Ishikawa (cell line): ENCODE measurements around the gene CPNE1.

Experiments
- CEBPB ChIP-seq: IDR thresholded peaks from 2 replicates; pipeline ENCODE4 v1.6.1; 2012
- CREB1 ChIP-seq: IDR thresholded peaks from 2 replicates; pipeline ENCODE4 v1.6.1; 2012; ENCODE audit warnings: low read depth
- EGR1 ChIP-seq: IDR thresholded peaks from 2 replicates; pipeline ENCODE4 v1.6.1; 2012
- EP300 ChIP-seq: IDR thresholded peaks from 2 replicates; pipeline ENCODE4 v1.6.1; 2012; ENCODE audit warnings: borderline replicate concordance
- FOXM1 ChIP-seq: IDR thresholded peaks from 2 replicates; pipeline ENCODE4 v1.6.1; 2012; ENCODE audit warnings: low read depth, borderline replicate concordance
- NFIC ChIP-seq: IDR thresholded peaks from 2 replicates; pipeline ENCODE4 v1.6.1; 2012
- RAD21 ChIP-seq: IDR thresholded peaks from 2 replicates; pipeline ENCODE4 v1.6.1; 2012; ENCODE audit warnings: low read depth
- TAF1 ChIP-seq: IDR thresholded peaks from 2 replicates; pipeline ENCODE4 v1.6.1; 2012; ENCODE audit warnings: low read depth, mild to moderate bottlenecking
- TCF12 ChIP-seq: IDR thresholded peaks from 2 replicates; pipeline ENCODE4 v1.6.1; 2012; ENCODE audit warnings: low read depth
- TEAD4 ChIP-seq: IDR thresholded peaks from 2 replicates; pipeline ENCODE4 v1.6.1; 2012
- YY1 ChIP-seq: IDR thresholded peaks from 2 replicates; pipeline ENCODE4 v1.6.1; 2012; ENCODE audit warnings: low read depth
- ZBTB7A ChIP-seq: IDR thresholded peaks from 2 replicates; pipeline ENCODE4 v1.6.1; 2012; ENCODE audit warnings: low read depth
- TF ChIP-seq, protein P1 (sequence below): IDR thresholded peaks from 2 replicates; pipeline ENCODE4 v1.6.1; 2012
- TF ChIP-seq, protein P2 (sequence below): IDR thresholded peaks from 2 replicates; pipeline ENCODE4 v1.6.1; 2012; ENCODE audit warnings: low read depth, mild to moderate bottlenecking
- TF ChIP-seq, protein P3 (sequence below): IDR thresholded peaks from 2 replicates; pipeline ENCODE4 v1.6.1; 2012

The CPNE1 gene

DNA sequence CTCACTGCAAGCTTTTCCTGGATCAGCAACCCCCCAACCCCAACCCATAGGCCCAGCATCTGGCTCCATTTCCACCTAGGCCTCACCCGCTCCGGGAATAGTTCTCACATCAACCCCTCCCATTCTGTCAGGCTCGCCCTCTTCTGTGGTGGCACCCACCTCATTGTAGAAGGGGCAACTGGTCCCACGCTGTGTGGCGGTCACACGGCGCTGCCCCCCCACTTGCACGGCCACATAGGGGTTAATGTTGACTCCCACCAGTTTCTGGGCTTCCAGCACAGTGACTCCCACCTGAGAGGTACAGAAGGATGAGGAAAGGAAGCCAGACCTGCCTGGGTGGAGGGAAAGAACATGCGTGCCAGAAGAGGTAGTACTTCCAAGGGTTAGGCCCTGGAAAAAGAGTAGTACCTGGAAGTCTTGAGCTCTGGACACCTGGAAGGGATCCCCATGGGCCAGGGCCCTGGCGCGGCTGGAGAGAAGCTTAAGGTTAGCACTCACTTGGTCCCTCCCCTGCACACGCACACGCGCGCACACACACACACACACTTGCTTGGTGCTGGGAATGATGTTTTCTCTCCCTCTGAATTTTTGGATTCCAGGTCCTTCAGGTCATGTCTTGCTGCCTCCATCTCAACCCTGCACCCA, 61.7 kb downstream of the CPNE1 start:
- TF ChIP-seq NFIC (no peak), EP300 (no peak), TCF12 (no peak), CREB1 (no peak), CEBPB (no peak), RAD21 (no peak), FOXM1 (no peak), TEAD4 (no peak), EGR1 (no peak), ZBTB7A (no peak), TAF1 (no peak), YY1 (no peak)
- TF ChIP-seq, protein P1, sequence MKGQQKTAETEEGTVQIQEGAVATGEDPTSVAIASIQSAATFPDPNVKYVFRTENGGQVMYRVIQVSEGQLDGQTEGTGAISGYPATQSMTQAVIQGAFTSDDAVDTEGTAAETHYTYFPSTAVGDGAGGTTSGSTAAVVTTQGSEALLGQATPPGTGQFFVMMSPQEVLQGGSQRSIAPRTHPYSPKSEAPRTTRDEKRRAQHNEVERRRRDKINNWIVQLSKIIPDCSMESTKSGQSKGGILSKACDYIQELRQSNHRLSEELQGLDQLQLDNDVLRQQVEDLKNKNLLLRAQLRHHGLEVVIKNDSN = no peak
- TF ChIP-seq, protein P2, sequence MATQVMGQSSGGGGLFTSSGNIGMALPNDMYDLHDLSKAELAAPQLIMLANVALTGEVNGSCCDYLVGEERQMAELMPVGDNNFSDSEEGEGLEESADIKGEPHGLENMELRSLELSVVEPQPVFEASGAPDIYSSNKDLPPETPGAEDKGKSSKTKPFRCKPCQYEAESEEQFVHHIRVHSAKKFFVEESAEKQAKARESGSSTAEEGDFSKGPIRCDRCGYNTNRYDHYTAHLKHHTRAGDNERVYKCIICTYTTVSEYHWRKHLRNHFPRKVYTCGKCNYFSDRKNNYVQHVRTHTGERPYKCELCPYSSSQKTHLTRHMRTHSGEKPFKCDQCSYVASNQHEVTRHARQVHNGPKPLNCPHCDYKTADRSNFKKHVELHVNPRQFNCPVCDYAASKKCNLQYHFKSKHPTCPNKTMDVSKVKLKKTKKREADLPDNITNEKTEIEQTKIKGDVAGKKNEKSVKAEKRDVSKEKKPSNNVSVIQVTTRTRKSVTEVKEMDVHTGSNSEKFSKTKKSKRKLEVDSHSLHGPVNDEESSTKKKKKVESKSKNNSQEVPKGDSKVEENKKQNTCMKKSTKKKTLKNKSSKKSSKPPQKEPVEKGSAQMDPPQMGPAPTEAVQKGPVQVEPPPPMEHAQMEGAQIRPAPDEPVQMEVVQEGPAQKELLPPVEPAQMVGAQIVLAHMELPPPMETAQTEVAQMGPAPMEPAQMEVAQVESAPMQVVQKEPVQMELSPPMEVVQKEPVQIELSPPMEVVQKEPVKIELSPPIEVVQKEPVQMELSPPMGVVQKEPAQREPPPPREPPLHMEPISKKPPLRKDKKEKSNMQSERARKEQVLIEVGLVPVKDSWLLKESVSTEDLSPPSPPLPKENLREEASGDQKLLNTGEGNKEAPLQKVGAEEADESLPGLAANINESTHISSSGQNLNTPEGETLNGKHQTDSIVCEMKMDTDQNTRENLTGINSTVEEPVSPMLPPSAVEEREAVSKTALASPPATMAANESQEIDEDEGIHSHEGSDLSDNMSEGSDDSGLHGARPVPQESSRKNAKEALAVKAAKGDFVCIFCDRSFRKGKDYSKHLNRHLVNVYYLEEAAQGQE = no peak
- TF ChIP-seq, protein P3, sequence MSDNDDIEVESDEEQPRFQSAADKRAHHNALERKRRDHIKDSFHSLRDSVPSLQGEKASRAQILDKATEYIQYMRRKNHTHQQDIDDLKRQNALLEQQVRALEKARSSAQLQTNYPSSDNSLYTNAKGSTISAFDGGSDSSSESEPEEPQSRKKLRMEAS = no peak

GRCh38 chr20:35601990-35602389, 62.7 kb downstream of the CPNE1 start:
- TF ChIP-seq, protein P1 = no peak
- TF ChIP-seq TEAD4 (no peak), TCF12 (no peak), EGR1 (no peak), CEBPB (no peak), TAF1 (no peak), FOXM1 (no peak), EP300 (no peak), RAD21 (no peak), CREB1 (no peak), NFIC (no peak), YY1 (no peak), ZBTB7A (no peak)
- TF ChIP-seq, protein P3 = no peak
- TF ChIP-seq, protein P2 = no peak

GRCh38 chr20:35600993-35601973, 63.4 kb downstream of the CPNE1 start:
- TF ChIP-seq NFIC (no peak), CEBPB (no peak)
- TF ChIP-seq, protein P3 = peak; percentile 83

- no peak for TF ChIP-seq TAF1
Measured at GRCh38 chr20:35600176-35600992, 64.3 kb downstream of the CPNE1 start.

- TF ChIP-seq EP300 (no peak), NFIC (no peak), CREB1 (no peak), YY1 (no peak), CEBPB (no peak), TEAD4 (no peak), FOXM1 (no peak), TCF12 (no peak), ZBTB7A (no peak), RAD21 (no peak), TAF1 (no peak), EGR1 (no peak)
- TF ChIP-seq, protein P3 = no peak
- TF ChIP-seq, protein P2 = no peak
- TF ChIP-seq, protein P1 = no peak
Measured at GRCh38 chr20:35599776-35600120, 65.0 kb downstream of the CPNE1 start.
